ENCODE measurements around the gene TAB2.

- TF ChIP-seq, protein P1, sequence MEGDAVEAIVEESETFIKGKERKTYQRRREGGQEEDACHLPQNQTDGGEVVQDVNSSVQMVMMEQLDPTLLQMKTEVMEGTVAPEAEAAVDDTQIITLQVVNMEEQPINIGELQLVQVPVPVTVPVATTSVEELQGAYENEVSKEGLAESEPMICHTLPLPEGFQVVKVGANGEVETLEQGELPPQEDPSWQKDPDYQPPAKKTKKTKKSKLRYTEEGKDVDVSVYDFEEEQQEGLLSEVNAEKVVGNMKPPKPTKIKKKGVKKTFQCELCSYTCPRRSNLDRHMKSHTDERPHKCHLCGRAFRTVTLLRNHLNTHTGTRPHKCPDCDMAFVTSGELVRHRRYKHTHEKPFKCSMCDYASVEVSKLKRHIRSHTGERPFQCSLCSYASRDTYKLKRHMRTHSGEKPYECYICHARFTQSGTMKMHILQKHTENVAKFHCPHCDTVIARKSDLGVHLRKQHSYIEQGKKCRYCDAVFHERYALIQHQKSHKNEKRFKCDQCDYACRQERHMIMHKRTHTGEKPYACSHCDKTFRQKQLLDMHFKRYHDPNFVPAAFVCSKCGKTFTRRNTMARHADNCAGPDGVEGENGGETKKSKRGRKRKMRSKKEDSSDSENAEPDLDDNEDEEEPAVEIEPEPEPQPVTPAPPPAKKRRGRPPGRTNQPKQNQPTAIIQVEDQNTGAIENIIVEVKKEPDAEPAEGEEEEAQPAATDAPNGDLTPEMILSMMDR (IDR thresholded peaks at IDR 0.05) = no peak
- no peak for TF ChIP-seq POLR2A (IDR thresholded peaks at IDR 0.05)
- TF ChIP-seq POLR2AphosphoS5 (IDR thresholded peaks at IDR 0.05) = no peak
Observed at GRCh38 chr6:149385998-149386646, 68.6 kb downstream of the TAB2 start.
